Fibroblast of gingiva (primary cell): ENCODE results near the gene RCCD1.

ENCODE experiments used
- DNase-seq: peaks from one replicate; pipeline ENCODE4 v3.0.0-alpha.2; 2011; ENCODE audit warnings: low read depth

Gene RCCD1

DNA sequence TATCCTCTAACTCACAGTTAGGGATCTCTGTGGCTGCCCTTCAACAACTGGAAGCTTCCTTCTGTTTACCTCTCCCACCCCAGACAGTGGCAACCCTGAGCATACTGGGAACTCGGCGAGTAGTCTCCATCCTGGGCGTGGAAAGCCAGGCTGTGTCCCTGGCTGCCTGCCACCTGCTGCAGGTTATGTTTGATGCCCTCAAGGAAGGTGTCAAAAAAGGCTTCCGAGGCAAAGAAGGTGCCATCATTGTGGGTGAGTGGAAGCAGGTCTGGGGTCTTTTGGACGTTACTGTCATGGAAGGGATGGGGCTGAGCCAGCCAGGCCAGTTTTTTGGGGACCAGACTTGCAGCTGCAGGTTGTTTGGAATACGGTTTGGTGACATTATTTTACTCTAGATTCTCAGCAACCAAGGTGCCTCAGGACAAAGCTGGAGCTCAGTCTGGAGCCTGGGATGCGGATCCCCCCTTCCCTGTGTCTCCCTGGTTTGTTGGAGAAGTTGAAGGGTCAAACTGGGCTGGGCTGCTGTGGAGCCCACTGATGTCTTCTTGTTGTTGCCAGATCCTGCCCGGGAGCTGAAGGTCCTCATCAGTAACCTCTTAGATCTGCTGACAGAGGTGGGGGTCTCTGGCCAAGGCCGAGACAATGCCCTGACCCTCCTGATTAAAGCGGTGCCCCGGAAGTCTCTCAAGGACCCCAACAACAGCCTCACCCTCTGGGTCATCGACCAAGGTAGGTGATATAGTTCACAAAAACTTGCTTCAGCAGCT, 12.1 kb upstream of the RCCD1 start:
- DNase-seq = no peak

DNA sequence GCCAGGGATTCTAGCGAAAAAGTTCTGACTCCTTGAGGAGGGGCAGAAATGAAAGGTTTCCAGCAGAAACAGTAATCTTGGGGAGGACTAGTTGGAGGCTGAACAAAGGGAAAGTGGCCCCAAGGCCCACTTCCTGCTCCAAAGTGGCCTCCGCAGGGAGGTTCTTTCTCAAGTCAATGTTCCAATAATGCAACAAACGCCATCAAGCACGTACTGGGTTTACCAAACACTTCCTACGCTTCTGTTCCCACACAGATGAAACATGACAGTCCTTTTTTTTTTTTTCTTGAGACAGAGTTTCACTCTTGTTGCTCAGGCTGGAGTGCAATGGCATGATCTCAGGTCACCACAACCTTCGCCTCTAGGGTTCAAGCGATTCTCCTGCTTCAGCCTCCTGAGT, 9.6 kb upstream of the RCCD1 start:
- no peak for DNase-seq

DNA sequence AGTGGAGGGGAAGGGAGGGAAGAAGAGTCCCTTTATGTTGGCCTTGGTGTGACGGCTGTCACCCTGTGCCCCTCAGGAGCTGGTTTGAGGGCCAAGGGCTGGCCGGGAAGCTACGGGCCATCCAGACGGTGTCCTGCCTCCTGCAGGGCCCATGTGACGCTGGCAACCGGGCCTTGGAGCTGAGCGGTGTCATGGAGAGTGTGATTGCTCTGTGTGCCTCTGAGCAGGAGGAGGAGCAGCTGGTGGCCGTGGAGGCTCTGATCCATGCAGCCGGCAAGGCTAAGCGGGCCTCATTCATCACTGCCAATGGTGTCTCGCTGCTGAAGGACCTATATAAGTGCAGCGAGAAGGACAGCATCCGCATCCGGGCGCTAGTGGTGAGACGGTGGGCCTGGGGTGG, 8.1 kb upstream of the RCCD1 start:
- DNase-seq = no peak

DNA sequence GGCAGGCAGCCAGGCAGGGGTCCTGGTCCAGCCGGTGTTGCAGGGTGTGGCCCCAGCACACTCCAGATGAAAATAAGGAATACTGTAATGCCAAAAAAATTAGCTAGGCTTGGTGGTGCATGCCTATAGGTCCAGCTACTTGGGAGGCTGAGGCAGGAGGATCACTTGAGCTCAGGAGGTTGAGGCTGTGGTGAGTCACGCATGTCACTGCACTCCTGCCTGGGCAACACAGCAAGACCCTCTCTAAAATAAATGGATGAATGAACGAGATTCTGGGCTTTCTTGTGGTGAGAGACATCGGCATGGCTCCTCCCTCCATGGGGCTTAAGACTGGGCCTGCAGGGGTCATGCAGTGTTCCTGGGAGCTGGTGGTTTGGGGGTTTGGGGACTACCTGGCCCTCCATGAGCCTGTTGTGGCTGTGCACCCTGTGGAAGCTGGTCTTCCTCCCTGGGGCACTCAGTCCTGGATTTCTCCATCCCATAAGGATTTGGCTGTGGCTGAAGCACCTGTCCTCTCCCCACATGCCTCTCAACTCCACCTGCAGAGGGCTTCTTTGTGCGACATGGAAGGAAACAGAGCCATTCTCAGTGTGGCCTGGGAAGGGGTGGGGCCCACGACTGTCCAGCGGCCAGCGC, 7.6 kb upstream of the RCCD1 start:
- DNase-seq = no peak

DNA sequence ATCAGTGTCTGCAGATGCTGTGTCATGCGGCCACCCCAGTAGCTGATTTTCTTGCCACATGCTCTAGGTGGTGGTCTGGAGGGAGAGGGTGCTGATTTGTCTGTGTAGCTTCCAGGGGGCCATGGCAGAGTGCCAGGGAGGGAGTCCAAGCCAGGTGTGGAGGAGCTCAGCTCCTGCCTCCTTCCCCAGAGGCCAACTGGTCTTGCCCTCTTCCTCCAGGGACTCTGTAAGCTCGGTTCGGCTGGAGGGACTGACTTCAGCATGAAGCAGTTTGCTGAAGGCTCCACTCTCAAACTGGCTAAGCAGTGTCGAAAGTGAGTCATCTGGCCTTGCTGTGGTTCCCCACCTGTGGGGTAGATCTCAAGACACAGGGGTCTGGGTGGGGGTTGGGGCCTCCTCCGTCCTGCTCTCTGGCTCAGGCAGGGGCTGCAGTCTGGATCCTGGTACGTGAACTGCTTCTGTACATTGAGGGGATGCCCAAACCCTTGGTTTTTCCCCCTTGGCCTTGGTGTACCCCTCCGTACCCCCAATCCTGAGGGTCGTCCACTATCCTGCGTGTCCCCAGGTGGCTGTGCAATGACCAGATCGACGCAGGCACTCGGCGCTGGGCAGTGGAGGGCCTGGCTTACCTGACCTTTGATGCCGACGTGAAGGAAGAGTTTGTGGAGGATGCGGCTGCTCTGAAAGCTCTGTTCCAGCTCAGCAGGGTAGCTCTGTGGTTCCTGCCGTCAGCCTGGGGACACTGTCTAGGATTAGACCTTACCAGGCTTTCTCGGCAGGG, 6.9 kb upstream of the RCCD1 start:
- DNase-seq = no peak

DNA sequence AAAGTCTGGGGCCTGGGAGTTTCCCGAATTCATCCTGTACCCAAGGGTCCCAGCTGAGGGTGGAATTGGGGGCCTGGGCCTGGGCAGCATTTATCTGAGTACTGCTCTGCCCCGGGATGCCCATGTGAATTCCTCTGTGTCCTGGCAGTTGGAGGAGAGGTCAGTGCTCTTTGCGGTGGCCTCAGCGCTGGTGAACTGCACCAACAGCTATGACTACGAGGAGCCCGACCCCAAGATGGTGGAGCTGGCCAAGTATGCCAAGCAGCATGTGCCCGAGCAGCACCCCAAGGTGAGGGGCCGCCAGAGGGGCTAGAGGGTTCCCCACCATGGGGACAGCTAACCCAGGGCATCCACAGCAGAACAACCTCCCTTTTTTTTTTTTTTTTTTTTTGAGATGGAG, 6.2 kb upstream of the RCCD1 start:
- no peak for DNase-seq

DNA sequence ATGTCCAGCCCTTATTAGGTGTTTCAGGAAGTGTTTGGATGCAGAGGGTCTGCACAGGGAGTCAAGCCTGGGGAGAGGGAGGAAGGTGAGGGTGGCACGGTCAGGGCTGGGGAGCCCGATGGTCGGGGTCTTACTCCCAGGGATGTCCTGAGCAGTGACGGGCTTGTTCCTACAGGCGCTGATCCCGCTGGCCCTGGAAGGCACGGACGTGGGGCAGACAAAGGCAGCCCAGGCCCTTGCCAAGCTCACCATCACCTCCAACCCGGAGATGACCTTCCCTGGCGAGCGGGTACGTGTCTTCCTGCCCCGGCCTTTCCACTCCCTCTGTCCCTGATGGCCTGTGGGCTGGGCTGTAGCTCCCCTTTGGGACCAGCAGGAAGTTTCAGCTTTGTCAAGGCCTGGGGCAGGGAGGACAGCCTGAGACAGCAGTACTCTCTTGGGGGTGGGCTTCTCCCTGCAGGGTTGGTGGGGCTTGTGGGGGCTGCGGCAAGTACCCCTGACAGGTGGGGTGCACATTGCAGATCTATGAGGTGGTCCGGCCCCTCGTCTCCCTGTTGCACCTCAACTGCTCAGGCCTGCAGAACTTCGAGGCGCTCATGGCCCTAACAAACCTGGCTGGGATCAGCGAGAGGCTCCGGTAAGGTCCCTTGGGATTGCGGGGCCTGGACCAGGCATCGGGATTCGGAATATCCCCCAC, 4.6 kb upstream of the RCCD1 start:
- no peak for DNase-seq

DNA sequence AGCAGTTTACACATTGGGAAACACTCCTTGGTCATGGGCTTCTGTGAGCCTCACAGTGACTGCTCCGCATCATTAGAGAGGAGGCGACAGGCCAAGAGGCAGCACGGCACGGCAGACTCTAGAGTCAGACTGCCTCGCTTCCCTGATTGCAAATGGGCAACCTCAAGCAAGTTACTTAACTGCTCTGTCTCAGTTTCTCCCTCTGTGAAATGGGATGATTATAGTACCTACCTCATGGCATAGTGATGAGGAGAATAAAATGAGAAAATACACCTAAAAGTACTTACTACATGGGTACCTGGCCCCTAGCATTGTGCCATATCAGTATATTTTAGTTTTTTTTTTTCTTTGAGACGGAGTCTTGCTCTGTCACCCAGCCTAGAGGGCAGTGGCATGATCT, 4.0 kb upstream of the RCCD1 start:
- no peak for DNase-seq

DNA sequence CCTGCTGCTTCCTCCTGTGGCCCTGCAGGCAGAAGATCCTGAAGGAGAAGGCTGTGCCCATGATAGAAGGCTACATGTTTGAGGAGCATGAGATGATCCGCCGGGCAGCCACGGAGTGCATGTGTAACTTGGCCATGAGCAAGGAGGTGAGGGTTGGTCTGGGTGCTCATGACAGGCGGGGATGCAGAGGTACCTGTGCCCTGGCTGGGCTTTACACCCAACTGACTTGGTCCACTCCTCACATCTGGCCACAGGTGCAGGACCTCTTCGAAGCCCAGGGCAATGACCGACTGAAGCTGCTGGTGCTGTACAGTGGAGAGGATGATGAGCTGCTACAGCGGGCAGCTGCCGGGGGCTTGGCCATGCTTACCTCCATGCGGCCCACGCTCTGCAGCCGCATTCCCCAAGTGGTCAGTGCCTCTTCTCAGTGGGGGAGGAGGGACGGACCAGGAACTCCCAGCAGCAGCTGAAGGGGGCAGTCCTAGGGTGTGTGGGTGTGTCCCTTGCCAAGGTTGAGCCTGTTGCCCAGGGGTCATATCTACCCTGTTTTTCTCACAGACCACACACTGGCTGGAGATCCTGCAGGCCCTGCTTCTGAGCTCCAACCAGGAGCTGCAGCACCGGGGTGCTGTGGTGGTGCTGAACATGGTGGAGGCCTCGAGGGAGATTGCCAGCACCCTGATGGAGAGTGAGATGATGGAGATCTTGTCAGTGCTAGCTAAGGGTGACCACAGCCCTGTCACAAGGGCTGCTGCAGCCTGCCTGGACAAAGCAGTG, 1.6 kb upstream of the RCCD1 start:
- no peak for DNase-seq

DNA sequence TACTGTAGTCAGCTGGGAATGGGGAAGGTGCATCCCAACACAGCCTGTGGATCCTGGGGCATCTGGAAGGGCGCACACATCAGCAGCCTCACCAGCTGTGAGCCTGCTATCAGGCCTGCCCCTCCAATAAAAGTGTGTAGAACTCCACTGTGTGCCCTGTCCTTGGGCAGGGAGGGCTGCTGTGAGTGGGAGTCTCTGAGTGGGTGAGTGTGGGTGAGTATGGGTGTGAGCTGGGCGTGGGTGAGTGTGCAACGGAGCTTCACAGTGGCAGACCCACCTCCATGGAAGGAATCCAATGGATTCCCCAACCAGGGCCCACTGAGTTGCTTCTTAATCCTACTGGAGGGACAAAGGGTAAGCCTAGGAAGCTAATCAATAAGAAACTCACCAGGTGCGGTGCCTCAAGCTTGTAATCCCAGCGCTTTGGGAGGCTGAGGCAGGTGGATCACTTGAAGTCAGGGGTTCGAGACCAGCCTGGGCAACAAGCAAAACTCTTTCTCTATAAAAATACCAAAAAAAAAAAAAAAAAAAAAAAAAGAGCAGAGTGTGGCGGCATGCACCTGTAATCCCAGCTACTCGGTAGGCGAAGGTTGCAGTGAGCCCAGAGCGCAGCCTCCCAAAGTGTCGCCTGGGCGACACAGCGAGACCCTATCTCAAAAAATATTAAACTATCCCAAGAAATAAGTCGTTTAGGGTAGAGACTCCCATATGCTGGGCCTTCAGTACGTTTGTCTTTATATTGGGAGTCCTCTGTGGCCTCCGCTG, 555 bp upstream of the RCCD1 start:
- DNase-seq = no peak

DNA sequence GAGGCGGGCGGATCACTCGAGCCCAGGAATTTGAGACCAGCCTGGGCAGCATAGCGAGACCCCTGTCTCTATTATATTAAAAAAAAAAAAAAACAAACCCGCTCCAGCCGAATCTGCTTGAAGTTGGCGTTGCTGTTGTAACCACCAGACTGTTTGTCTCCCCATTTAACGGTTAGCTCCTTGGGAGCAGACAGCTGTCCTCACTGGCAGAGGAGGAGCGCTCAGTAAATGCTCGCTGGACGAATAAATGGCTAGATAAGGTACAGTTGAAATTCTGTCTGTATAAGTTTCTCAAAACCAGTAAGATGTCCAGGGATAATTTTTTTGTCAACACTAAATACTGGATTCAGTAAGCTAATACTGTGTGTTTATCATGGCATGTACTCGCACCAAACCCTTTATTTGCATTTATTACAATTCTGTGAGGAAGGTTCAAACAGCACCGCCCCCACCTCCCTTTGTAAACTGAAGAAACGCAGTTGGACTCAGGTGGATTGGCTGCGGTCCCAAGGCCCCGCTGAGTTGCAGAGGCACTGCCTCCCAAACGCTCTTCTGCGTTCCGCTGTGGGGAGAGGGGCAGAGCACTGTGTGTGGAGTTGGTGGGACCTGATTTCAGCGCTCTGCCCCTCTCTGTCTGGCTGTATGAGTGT, 1.1 kb downstream of the RCCD1 start:
- DNase-seq = no peak

DNA sequence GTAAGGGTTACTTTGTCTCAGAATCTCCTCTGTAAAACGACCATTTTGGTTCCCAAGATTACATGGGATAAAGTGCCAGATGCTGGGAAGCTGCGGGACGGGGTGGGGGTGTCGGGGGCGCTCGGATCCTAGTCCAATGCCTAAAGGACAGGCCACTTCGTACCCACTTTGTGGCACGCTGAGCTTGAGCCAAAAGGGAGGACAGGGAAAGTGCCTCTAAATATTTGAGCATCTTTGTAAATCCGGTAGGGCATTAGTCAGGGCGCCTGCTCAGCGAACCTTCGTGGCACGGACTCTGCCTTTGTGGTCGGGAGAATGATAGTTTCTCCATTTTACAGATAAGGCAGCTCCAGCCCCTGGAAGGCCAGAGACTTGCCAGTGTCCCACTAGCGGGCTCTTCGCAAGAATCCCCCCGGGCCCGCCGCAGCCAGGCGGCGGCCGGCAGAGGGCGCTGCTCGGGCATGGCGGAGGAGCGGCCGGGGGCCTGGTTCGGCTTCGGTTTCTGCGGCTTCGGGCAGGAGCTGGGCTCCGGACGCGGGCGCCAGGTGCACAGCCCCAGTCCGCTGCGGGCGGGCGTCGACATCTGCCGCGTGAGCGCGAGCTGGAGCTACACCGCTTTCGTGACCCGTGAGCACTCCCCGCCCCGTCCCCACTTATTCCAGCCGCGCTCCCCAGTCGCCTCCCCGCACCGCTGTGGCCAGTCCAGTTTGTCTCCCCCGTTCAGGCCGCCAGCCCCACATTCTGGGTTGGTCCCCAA, 1.8 kb downstream of the RCCD1 start:
- DNase-seq = peak; percentile 63

DNA sequence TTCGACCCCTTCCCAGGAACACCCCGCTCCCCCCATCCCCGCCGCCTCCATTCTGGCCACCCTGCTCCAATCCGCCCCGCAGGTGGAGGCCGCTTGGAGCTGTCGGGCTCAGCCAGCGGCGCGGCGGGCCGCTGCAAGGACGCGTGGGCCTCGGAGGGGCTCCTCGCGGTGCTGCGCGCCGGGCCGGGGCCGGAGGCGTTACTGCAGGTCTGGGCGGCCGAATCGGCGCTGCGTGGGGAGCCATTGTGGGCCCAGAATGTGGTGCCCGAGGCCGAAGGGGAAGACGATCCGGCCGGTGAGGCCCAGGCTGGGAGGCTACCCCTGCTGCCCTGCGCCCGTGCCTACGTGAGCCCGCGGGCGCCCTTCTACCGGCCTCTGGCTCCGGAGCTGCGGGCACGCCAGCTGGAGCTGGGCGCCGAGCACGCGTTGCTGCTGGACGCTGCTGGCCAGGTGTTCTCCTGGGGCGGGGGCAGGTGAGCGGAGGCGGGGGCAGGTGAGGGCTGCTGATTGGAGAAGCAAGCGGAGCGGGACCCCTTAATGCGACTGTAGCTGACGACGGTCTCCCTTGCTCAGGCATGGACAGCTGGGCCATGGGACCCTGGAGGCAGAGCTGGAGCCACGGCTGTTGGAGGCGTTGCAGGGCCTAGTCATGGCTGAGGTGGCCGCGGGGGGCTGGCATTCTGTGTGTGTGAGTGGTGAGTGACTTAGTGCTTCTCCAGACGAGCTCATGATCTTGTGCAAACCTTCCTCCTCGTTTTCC, 2.5 kb downstream of the RCCD1 start:
- peak; percentile 29 for DNase-seq

DNA sequence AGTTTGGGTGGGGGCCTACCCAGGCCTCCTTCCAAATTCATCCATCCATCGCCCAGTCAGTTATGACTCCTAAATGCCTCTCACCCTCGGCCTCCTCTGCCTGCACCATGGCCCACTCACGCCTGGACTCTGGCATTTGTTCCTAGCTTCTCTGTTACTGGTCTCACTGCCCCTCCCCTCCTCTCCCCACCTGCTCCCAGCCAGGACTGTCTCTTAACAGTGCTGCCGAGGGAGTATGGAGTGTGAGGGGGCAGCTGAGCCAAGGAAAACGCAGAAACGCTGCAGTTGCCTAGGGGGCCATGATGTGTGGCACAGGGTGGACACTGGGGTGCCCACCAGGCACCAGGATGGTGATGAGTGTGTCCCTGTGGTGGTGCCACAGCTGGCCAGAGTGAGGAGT, 3.1 kb downstream of the RCCD1 start:
- no peak for DNase-seq

DNA sequence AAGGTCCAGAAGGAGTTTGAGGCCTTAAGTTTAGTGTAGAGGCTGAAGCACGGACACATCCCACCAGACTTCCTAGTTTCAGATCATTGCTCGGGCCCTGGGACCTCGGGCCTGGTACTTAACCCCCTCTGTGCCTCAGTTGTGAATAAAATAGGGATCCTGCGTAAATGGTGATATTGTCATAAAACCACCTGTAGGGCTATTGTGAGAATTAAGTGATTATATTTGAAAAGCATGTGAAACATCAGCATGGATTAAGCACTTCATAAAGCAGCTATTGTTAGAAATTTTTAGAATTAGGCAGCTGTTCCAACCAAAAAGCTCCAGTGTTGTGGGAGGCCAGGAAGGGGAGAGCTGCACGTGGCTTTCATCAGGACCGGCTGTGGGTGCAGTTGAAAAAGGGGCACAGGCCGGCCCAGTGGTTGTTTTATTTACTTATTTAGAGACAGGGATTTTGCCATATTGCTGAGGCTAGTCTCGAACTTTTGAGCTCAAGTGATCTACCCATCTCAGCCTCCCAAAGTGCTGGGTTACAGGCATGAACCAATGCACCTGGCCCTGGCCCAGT, 4.4 kb downstream of the RCCD1 start:
- no peak for DNase-seq

DNA sequence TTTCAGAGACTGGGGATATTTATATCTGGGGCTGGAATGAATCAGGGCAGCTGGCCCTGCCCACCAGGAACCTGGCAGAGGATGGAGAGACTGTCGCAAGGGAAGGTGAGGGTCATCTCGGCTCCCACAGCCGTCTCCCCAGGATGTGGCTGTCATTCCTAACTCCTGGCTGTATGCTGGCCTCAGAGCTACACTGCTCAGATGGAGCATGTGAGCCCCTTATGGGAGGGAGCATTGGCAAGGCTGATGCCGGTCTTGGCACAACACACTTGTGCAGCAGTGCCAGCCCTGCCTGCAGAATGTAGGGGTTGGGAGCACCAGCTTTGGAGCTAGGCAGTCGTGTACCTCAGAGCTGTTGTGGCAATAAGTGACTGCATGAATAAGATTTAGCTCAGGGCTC, 5.2 kb downstream of the RCCD1 start:
- DNase-seq = peak; percentile 95

DNA sequence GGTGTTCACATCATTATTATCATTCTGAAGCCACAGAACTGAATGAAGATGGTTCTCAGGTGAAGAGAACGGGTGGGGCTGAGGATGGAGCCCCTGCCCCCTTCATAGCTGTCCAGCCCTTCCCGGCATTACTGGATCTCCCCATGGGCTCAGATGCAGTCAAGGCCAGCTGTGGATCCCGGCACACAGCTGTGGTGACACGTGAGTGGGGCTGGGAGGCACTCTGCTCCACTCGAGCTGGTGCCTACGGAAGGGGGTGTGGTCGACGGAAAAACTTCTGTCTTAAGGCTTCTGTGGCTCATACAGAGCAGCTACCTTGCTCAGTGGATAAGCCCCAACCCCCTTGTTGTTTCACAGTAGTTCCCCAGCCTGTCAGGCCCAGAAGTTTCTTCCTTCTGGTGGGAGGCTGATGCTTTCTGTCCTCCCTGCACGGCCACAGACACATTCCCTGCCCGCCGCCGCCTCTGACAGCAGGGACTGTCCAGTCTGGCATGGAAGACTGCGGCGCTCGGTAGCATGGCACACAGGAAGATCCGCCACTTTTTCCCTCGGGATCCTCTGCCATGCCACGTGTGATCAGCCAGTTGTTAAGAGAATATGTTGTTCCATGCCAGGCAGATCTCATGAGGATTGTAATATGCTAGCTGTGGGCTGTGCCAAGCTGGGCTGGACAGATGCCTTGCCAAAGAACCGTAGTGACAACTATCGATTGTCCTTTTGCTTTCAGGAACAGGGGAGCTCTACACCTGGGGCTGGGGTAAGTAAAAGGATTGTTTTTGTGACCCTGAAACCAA, 5.8 kb downstream of the RCCD1 start:
- peak; percentile 33 for DNase-seq

DNA sequence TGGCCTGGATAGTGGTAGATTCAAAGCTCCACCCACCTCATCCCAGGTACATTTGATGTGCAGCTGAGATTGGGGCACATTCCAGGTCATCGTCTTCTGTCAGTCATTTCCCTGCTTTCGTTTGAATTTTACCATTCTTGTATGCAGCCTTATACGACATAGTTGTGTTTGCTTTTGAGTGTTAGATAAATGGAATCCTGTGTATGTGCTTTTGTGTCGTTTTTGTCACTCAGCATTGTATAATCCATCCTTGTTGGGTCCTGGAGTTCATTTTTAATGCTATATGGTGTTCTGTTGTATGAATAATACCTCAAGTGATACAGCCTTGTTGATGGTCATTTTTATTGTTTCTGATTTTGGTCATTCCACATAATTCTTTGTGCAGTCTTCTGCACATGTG, 7.3 kb downstream of the RCCD1 start:
- no peak for DNase-seq
